Measurements from ENCODE around the gene PSME1. TPM values are rescaled to one million over a fixed set of nuclear protein-coding genes. Genes with fewer than 3 reads are reported as not detected.

The PSME1 gene
- total and polyA plus RNA-seq, 2 of the 4 experiments (the other 2 are of a cell fraction), result 42.8 to 106 TPM

DNA sequence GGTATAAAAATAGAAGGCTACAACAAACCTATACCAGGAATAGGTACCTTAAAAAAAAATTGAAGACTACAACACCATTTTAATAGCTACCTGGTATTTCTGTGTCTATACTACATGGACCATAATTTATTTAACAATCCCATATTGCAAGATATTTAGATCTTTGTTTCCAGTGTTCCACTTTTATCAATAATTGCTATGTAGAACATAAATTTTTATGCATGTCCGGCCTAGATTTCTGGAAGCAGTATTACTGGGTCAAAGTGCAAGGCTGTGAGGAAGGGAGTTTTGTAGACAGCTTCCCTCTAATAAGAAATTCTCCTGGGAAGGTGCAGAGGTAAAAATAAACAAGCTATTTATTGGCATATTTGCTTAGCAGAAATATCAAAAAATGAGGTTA, 25.5 kb upstream of the PSME1 start:
- dilution Hi-C loops (cut with HindIII; ENCODE audit: low sequenced_read_pairs, unreplicated experiment) (no loop called here), intact Hi-C loops (cut with micrococcal nuclease) (no loop called here), in situ Hi-C loops (cut with MboI; ENCODE audit: low sequenced_read_pairs) (no loop called here)
- Histone ChIP-seq H2AFZ (replicated peaks; ENCODE audit: low read length, poor library complexity) (no peak overlapping the region), H3K9ac (ENCODE audit: low read depth, low read length) (no peak overlapping the region), H3K23ac (ENCODE audit: low read depth, low read length) (no peak overlapping the region), H3K14ac (replicated peaks; ENCODE audit: low read depth, low read length) (no peak overlapping the region), H3K9me3 (ENCODE audit: control insufficient read depth, insufficient read depth, low read length) (no peaks in the 10 kb centered on the region), H3K4me2 (ENCODE audit: low read depth, low read length) (no peak overlapping the region), H4K8ac (ENCODE audit: low read depth in 2 of 2, low read length in 2 of 2) (no peak overlapping the region), H3K9me1 (ENCODE audit: insufficient read depth, low read length) (0 out of 2 replicates have a peak, but pooled peaks cover under 1% of the 10 kb centered on the region), H2AK9ac (replicated peaks; ENCODE audit: low read depth, low read length, poor library complexity) (no peak overlapping the region), H4K91ac (ENCODE audit: insufficient read depth, low read depth, low read length) (no peak overlapping the region), H3K56ac (ENCODE audit: extremely low read depth, insufficient read depth, low read length) (no peak overlapping the region), H3K4me1 (ENCODE audit: control insufficient read depth, insufficient read depth, low read length) (peaks cover under 1% of the 10 kb centered on the region; the same call in 1 of the 2 replicates), H3K79me1 (ENCODE audit: low read depth in 1 of 2, low read length in 2 of 2) (peaks cover 0 to 4% of the 10 kb centered on the region in 2 experiments; a peak in 2 of 4 replicates), H2AK5ac (ENCODE audit: low read depth, low read length) (no peak overlapping the region), H2BK15ac (ENCODE audit: low read depth, low read length) (no peak overlapping the region), H3K27me3 (ENCODE audit: control insufficient read depth, insufficient read depth, low read length) (no peaks in the 10 kb centered on the region), H4K5ac (ENCODE audit: low read depth, low read length) (no peak overlapping the region), H3K27ac (ENCODE audit: insufficient read depth, low read length) (no peak overlapping the region), H3K18ac (ENCODE audit: low read depth, low read length) (no peak overlapping the region), H3K4me3 (ENCODE audit: insufficient read depth, low read depth, low read length) (no peak overlapping the region), H2BK5ac (ENCODE audit: low read depth, low read length, poor library complexity, severe bottlenecking) (no peak overlapping the region), H2BK20ac (ENCODE audit: low read depth, low read length) (no peak overlapping the region), H2BK120ac (ENCODE audit: low read depth, low read length) (no peak overlapping the region), H3K4ac (ENCODE audit: low read depth, low read length) (no peak overlapping the region), H4K20me1 (ENCODE audit: insufficient read depth, low read length) (no peaks in the 10 kb centered on the region), H3K36me3 (ENCODE audit: control insufficient read depth, insufficient read depth, low read length) (no peaks in the 10 kb centered on the region)
- no TSS peak for BruUV-seq (replicated peaks)
- ChIA-PET POLR2A (ENCODE audit: unreplicated experiment) (no interaction called here), CTCF (interaction anchor here (3.9 kb wide), 1 partner anchor 52 kb away, joined by 41 read pairs; no protein-coding TSS in a partner anchor)
- WGBS, 2 experiments (ENCODE audit: extremely low coverage in 2 of 2, insufficient read length in 1 of 2), result no CpG with 5 or more reads among the region's 1 CpG
- no peak for ATAC-seq (ENCODE audit: low read depth)
- no peak for DNase-seq
- TF ChIP-seq, protein P1, sequence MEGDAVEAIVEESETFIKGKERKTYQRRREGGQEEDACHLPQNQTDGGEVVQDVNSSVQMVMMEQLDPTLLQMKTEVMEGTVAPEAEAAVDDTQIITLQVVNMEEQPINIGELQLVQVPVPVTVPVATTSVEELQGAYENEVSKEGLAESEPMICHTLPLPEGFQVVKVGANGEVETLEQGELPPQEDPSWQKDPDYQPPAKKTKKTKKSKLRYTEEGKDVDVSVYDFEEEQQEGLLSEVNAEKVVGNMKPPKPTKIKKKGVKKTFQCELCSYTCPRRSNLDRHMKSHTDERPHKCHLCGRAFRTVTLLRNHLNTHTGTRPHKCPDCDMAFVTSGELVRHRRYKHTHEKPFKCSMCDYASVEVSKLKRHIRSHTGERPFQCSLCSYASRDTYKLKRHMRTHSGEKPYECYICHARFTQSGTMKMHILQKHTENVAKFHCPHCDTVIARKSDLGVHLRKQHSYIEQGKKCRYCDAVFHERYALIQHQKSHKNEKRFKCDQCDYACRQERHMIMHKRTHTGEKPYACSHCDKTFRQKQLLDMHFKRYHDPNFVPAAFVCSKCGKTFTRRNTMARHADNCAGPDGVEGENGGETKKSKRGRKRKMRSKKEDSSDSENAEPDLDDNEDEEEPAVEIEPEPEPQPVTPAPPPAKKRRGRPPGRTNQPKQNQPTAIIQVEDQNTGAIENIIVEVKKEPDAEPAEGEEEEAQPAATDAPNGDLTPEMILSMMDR (conservative IDR thresholded peaks at IDR 0.05; ENCODE audit: low read depth, low read length), result no peak
- no peak for TF ChIP-seq RCOR1 (IDR thresholded peaks at IDR 0.05; ENCODE audit: insufficient replicate concordance, low read length)
- TF ChIP-seq MAFK (IDR thresholded peaks at IDR 0.05; ENCODE audit: low read depth, low read length), result no peak
- TF ChIP-seq, protein P2, sequence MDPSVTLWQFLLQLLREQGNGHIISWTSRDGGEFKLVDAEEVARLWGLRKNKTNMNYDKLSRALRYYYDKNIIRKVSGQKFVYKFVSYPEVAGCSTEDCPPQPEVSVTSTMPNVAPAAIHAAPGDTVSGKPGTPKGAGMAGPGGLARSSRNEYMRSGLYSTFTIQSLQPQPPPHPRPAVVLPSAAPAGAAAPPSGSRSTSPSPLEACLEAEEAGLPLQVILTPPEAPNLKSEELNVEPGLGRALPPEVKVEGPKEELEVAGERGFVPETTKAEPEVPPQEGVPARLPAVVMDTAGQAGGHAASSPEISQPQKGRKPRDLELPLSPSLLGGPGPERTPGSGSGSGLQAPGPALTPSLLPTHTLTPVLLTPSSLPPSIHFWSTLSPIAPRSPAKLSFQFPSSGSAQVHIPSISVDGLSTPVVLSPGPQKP (IDR thresholded peaks at IDR 0.05; ENCODE audit: borderline replicate concordance, low read depth, low read length), result no peak
- no peak for TF ChIP-seq SMC3 (IDR thresholded peaks at IDR 0.05; ENCODE audit: low read depth, low read length)
- TF ChIP-seq, protein P3, sequence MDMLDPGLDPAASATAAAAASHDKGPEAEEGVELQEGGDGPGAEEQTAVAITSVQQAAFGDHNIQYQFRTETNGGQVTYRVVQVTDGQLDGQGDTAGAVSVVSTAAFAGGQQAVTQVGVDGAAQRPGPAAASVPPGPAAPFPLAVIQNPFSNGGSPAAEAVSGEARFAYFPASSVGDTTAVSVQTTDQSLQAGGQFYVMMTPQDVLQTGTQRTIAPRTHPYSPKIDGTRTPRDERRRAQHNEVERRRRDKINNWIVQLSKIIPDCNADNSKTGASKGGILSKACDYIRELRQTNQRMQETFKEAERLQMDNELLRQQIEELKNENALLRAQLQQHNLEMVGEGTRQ (IDR thresholded peaks at IDR 0.05; ENCODE audit: low read depth, low read length), result no peak
- TF ChIP-seq CEBPB (IDR thresholded peaks at IDR 0.05; ENCODE audit: low read depth, low read length), result no peak

Measured in IMR-90 (cell line).